Measurements from ENCODE around the gene CCDC6.

- TF ChIP-seq CTCF (IDR thresholded peaks at IDR 0.05) (no peak), POLR2A (IDR thresholded peaks at IDR 0.05) (no peak)
Measured at GRCh38 chr10:59907537-59907917, 1.2 kb upstream of the CCDC6 start.

Data from lower leg skin (tissue), 3 donors.